Fibroblast of lung (primary cell): ENCODE measurements around the gene KCNIP4.

Experiments used
- CTCF ChIP-seq, 2 donors: IDR thresholded peaks in 1 of 2; conservative IDR thresholded peaks in 1 of 2; 1 replicate in 1 of 2; 2 replicates in 1 of 2; pipeline ENCODE4 v1.5.1; 2011 to 2012; ENCODE audit warnings: low read length in 2 of 2, control low read depth in 1 of 2, inconsistent platforms in 1 of 2, low read depth in 1 of 2, mild to moderate bottlenecking in 1 of 2
- EZH2 ChIP-seq: IDR thresholded peaks from 2 replicates; pipeline ENCODE4 v1.5.1; 2012; ENCODE audit warnings: low read length, control low read depth, mild to moderate bottlenecking; ENCODE audit errors: missing control alignments

GRCh38 chr4:20711335-20711734 is 1237.2 kb downstream of the KCNIP4 start:
- no peak for TF ChIP-seq EZH2
- no peak for TF ChIP-seq CTCF (conservative IDR thresholded peaks at IDR 0.05 in 1 of 2, IDR thresholded peaks at IDR 0.05 in 1 of 2; ENCODE audit: low read depth in 1 of 2, low read length in 2 of 2)
